Measurements from ENCODE around the gene BLVRB.

BLVRB gene

DNA sequence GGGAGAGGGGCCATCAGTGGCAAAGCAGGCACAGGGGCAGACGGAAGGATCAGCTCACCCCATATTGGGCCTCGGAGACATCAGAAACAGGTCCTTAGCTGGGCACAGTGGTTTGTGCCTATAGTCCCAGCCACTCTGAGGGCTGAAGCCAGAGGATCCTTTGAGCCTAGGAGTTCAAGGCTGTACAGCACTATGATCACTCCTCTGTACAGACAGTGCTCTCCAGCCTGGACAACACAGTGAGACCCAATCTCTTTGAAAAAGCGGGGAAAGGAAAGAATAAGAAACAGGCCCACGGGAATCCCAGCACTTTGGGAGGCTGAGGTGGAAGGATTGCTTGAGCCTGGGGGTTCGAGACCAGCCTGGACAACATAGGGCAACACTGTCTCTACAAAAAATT is 45.8 kb downstream of the BLVRB start:
- TF ChIP-seq, protein P1, sequence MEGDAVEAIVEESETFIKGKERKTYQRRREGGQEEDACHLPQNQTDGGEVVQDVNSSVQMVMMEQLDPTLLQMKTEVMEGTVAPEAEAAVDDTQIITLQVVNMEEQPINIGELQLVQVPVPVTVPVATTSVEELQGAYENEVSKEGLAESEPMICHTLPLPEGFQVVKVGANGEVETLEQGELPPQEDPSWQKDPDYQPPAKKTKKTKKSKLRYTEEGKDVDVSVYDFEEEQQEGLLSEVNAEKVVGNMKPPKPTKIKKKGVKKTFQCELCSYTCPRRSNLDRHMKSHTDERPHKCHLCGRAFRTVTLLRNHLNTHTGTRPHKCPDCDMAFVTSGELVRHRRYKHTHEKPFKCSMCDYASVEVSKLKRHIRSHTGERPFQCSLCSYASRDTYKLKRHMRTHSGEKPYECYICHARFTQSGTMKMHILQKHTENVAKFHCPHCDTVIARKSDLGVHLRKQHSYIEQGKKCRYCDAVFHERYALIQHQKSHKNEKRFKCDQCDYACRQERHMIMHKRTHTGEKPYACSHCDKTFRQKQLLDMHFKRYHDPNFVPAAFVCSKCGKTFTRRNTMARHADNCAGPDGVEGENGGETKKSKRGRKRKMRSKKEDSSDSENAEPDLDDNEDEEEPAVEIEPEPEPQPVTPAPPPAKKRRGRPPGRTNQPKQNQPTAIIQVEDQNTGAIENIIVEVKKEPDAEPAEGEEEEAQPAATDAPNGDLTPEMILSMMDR (IDR thresholded peaks at IDR 0.05), result no peak

DNA sequence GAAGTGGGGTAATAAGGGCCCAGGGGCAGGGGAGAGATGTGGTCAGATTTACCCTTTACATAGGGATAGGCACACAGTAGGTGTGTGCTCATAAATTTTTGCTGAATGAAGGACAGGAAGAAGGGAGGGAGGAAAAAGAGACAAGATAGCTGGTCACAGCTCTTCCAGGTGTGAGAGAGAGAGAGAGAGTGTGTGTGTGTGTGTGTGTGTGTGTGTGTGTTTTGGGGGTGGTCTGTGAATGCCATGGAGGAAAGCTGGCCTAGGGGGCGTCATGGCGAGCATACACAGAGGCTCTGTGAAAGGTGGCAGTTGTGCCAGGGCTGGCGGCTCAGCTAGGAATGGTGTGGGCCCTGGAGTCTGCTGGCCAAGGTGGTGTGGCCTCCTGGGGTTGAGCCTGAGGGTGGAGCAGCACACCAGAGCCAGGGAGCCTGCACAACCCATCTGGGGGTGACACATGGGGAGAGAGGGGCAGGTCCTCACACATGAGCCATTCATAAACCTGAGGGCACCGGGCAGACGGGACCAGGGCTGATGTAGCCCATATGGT is 46.4 kb downstream of the BLVRB start:
- TF ChIP-seq, protein P1 (IDR thresholded peaks at IDR 0.05), result no peak

DNA sequence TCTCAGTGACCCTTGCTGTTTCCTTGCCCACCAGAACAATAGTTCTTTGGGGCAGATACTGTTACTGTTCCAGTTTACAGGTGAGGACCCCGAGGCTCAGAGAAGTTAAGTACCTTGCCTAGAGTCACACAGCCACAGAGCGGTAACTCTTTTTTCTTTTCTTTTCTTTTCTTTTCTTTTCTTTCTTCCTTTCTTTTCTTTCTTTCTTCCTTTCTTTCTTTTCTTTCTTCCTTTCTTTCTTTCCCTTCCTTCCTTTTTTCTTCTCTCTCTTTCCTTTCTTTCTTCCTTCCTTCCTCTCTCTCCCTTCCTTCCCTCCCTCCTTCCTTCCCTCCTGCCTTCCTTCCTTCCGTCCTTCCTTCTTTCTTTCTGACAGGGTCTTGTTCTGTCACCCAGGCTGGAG is 47.5 kb downstream of the BLVRB start:
- TF ChIP-seq, protein P1 (IDR thresholded peaks at IDR 0.05), result no peak

DNA sequence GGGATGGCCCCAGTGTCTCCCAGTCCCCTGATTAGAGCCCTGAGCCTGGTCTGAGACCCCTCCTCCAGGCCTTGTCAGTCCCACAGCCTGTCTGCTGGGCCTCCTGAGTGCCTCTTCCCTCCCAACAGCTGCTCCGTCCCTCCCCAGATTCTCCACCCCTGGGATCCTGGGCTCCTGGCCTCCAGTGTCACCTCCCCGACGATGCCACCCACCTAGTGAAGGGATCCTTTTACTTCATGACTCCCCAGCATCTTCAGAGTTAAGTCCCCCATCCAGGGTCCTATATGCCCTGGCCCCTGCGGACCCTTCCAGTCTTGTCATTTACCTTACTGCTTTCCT is 47.9 kb downstream of the BLVRB start:
- TF ChIP-seq, protein P1 (IDR thresholded peaks at IDR 0.05), result no peak

DNA sequence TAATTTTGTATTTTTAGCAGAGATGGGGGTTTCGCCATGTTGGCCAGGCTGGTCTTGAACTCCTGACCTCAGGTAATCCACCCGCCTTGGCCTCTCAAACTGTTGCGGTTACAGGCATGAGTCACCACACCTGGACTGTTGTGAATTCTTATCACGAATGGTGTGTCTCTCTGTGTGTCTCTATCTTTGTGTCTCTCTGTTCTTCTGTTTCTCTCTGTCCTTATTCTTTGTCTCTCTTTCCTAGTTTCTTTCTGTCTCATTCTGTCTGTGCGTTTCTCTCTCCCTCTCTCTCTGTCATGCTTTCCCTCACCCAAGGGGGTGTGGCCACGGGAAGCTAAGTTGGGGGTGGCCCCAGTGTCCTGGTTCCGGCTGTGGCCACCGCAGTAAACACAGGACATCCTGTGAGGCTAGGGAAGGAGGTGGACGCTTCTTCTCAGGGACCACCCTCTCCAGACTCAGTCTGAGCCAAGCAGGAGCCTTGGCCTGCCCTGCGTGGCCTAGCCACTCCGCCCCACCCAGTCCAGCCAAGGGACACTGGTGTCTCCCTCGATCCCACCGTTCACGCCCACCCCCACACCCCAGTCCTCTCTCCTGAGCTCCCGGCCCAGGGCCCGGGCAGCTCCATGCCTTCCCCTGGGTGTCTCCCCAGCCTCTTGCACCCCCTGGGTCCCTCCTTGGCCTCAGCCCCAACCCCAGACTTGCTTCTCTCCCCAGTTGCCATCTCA is 48.5 kb downstream of the BLVRB start:
- TF ChIP-seq, protein P1 (IDR thresholded peaks at IDR 0.05), result no peak

DNA sequence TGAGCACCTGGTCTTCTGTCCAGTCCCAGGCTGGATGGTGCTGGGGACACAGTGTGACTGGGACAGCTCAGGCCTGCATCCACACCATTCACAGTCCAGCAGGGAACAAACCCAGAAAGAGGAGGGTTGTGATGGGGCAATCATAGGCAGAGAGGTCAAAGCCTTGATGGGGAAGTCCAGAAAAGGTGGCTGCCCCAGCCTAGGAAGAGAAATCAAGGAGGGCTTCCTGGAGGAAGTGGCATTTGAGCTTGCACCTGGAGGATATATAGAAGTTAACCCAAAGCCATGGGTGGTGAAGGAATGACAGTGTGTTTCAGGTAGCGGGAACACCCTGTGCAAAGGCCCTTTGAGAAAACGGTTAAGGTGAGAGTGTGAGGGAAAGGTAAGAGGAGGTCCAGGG is 49.8 kb downstream of the BLVRB start:
- TF ChIP-seq, protein P1 (IDR thresholded peaks at IDR 0.05), result no peak

DNA sequence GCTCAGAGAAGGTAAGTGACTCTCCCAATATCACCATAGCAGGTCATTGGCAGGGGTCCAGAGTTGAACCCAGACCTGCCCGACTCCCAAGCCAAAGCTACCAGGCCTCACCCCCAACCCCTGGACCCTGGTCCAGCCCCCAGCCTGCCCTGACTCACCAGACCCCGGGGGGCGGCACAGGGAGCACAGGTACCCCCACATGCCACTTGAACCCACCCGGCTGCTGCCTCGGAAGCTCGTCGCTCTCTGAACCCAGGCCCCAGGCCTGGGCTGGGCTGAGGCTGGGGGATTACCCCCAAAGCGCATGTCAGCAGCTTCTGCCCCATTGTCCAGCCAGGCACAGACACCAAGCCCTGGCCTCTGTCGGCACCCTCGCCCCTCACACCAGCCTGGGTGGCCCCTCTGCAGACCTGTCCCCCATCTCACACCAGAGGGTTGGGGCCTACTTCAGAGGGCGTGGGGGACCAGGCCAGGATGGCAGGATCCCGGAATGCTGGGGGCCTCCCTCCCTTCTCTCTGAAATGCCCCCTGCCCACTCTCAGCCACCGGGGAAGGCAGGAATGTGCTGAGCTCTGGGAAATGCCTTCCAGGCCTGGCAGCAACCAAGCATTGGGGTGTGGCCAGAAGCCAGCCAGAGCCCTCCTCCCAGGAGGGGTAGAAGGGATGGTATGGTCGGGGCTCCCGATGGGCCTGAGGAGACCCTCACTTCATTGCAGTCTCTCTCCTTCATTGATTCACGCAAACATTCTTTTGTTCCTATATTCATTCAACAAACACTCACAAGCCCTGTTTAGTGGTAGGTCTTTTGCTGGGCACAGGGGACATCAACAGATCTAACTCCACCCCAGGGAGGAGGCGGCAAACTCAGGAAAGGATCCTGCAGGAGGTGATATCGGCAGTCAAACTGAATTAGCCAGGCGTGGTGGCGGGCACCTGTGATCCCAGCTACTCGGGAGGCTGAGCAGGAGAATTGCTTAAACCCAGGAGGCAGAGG is 50.7 kb downstream of the BLVRB start:
- TF ChIP-seq, protein P1 (IDR thresholded peaks at IDR 0.05), result no peak
